IgD-negative memory B cell (primary cell): ENCODE measurements around the gene DIS3L. TPM values are rescaled to one million over a fixed set of nuclear protein-coding genes. Genes with fewer than 3 reads are reported as not detected.
"Not testable (repeated sequence)": the region's sequence is repeated elsewhere in the genome, so short reads cannot be mapped to it uniquely, and the experiment has no call there.

Experiments
- H3K27ac Mint-ChIP-seq, 3 donors: one replicate each; pipeline ENCODE4 v1.8.0; 2020 to 2022; ENCODE audit warnings: mild to moderate bottlenecking in 3 of 3, mixed read lengths in 3 of 3, moderate library complexity in 1 of 3
- H3K27me3 Mint-ChIP-seq: one replicate; pipeline ENCODE4 v1.8.0; 2021; ENCODE audit warnings: mixed read lengths
- H3K36me3 Mint-ChIP-seq: one replicate; pipeline ENCODE4 v1.8.0; 2020; ENCODE audit warnings: mild to moderate bottlenecking, mixed read lengths
- H3K4me1 Mint-ChIP-seq, 3 donors: one replicate each; pipeline ENCODE4 v1.8.0; 2020 to 2022; ENCODE audit warnings: mixed read lengths in 3 of 3, mild to moderate bottlenecking in 1 of 3
- H3K4me3 Mint-ChIP-seq, 4 donors: one replicate each; pipeline ENCODE4 v1.8.0; 2020 to 2022; ENCODE audit warnings: mild to moderate bottlenecking in 4 of 4, mixed read lengths in 4 of 4, moderate library complexity in 3 of 4
- H3K9me3 Mint-ChIP-seq, 3 donors: one replicate each; pipeline ENCODE4 v1.8.0; 2020 to 2021; ENCODE audit warnings: mixed read lengths in 3 of 3, mild to moderate bottlenecking in 1 of 3
- polyA plus RNA-seq: library from polyadenylated mRNA; unstranded; fragments of 300-500 nt; fragmentation: Illumina TruSeq; gene quantifications from one replicate; pipeline ENCODE4 v1.2.3, GENCODE V29; 2021

DIS3L gene
- polyA plus RNA-seq, 1 donor from 2014 or later: 30.2 TPM

DNA sequence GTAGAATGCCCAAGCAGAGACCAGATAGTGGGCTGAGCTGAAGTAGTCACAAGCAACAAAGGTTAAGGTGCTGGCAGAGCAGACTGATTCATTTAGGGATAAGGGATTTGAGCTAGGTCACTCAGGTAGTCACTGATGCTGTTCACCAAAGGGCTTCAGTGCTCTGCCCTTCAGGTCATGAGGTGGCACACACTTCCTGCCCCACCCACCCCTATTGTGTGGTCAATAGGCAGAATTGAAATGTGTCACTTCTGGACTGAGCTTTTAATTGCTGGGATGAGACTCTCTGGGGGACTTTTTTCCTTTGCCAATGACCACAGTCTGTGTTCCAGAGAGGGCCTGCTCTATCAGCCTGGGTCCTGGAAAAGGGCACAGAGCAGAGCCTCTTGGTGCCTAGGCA, 2.9 kb upstream of the DIS3L start:
- Mint-ChIP-seq H3K4me3 (peak overlapping the region in 1 of 4 donors; percentile 41), H3K4me1 (peaks cover 23 to 29% (median 28%) of the 10 kb centered on the region in 3 donors), H3K9me3 (no peaks in the 10 kb centered on the region), H3K36me3 (no peaks in the 10 kb centered on the region), H3K27me3 (no peaks in the 10 kb centered on the region), H3K27ac (peak overlapping the region in 1 of 3 donors; percentile 43)

DNA sequence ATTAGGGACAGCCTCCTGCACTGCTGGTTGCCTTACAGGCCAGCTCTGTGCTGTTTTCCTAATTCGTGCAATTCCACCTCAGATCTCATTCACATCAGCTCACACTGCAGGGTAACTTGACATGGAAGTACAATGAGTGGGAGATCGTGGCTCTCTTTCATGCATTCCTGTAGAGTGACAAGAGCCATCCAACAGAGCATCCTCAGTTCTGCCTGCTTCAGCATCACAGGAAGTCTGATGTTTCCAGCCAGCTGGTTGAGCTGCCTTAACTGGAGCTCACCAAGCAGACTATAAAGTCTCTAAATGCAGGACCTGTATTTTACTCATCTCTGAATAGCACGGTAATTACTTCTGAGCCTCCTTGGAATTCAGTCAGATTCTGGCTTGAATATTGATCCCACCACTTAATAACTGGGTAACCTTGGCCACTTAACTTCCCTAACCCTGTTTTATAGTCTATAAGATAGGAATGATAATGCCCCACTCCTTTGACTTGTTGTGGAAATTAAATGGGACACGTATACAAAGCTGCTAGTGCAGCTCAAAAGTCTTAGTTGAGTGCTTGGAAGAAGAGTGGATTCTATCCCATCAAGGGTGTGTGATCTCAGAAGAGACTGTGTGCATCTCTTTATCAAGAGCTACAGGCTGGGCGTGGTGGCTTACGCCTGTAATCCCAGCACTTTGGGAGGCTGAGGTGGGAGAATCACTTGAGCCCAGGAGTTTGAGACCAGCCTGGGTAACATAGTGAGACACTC, 1.4 kb upstream of the DIS3L start:
- Mint-ChIP-seq H3K9me3 (no peaks in the 10 kb centered on the region), H3K36me3 (no peaks in the 10 kb centered on the region), H3K27me3 (no peaks in the 10 kb centered on the region), H3K4me1 (peaks cover 26 to 37% (median 28%) of the 10 kb centered on the region in 3 donors), H3K4me3 (peak overlapping the region; percentile 81 to 93 (median 89)), H3K27ac (peak overlapping the region; percentile 88 to 94 (median 91))

DNA sequence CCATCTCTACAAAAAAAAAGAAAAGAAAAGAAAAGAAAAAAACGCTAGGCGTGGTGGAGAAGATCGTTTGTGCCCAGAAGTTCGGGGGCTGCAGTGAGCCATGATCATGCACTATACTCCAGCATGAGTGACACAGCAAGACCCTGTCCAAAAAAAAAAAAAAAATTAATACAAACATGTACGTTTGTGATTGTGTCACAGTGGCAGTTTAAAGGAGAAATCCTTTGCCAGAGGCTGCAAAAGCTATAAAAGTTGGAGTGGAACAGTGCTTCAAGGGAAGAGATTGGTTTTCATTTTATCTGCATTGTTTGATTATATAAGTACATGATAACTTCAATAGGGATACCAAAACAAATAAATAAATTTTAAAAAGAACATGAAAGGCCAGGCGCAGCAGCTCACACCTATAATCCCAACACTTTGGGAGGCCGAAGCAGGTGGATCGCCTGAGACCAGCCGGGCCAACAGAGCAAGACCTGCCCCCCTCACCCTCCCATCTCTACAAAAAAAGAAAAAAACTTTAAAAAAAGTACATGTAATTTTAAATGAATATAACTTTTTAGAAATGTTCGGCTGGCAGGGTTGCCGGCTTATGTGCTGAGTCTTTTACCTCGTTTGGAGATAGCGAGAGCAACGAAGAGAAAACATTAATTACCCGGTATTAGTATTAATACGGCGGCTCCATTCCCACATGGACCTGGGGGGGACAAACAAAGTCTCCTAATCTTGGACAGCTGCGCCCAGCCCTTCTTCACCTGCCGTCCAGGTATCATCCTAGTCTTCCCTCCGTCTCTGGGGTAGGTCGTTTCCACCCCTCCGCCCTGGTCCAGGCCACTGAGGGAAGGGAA, 573 bp upstream of the DIS3L start:
- Mint-ChIP-seq H3K36me3 (no peaks in the 10 kb centered on the region), H3K27me3 (no peaks in the 10 kb centered on the region), H3K4me3 (peak overlapping the region; percentile 81 to 93 (median 89)), H3K9me3 (no peaks in the 10 kb centered on the region), H3K4me1 (peaks cover 23 to 34% (median 23%) of the 10 kb centered on the region in 3 donors), H3K27ac (peak overlapping the region; percentile 88 to 94 (median 91))

DNA sequence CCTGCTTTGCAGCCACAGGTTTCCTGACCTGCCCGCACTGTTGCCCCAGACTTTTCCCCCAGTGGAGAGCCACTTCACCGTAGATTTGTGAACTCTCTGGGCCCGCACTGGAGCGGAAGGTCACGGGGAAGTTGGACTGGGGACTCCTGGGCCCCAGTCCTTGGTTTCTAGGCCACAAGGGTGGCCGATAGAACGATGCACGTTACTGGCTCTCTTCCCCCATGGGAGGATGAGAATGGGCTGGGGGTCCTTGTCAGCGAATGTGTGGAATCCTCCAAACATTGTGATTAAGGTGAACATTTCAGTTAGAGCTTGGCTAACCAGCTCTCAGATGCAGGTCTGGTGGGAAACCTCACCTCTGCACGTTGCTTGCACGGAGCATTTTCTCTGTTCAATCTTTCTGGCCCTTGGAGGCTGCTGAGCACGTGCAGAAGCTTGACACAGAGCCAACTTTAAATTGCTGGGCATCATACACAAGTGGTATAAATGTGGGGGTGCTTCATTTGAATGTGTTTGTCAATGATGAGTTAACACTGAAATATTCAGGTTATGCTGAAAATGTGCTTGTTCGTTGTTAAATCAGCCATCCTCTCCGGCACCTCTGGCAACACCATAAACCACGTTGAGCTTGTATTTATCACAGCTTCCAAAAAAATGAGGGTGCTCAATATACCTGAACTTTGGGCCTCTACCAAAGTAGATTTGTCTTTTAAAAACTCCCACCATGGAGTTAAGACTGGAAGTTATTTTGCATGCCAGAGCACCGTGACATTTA, 976 bp downstream of the DIS3L start:
- H3K27ac Mint-ChIP-seq: peak overlapping the region; percentile 86 to 97 (median 92)
- peaks cover 23 to 34% (median 23%) of the 10 kb centered on the region in 3 donors for H3K4me1 Mint-ChIP-seq
- no peaks in the 10 kb centered on the region for H3K9me3 Mint-ChIP-seq
- H3K36me3 Mint-ChIP-seq: no peaks in the 10 kb centered on the region
- no peaks in the 10 kb centered on the region for H3K27me3 Mint-ChIP-seq
- peak overlapping the region; percentile 82 to 96 (median 90) for H3K4me3 Mint-ChIP-seq

DNA sequence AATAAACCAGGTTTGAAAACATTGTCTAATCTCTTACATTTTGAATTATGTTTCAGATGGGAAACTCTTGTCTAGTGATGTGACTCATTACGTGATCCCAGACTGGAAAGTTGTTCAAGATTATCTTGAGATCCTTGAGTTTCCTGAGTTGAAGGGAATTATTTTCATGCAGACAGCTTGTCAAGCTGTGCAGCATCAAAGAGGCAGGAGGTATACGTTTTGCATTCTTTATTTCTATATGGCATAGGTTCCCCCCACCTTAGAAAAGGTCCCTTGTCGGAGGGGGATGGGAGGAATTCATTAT, 1.5 kb downstream of the DIS3L start:
- Mint-ChIP-seq H3K4me3 (peak overlapping the region; percentile 82 to 96 (median 90)), H3K27me3 (no peaks in the 10 kb centered on the region), H3K36me3 (no peaks in the 10 kb centered on the region), H3K27ac (peak overlapping the region; percentile 86 to 97 (median 92)), H3K4me1 (peaks cover 23 to 34% (median 23%) of the 10 kb centered on the region in 3 donors), H3K9me3 (no peaks in the 10 kb centered on the region)

DNA sequence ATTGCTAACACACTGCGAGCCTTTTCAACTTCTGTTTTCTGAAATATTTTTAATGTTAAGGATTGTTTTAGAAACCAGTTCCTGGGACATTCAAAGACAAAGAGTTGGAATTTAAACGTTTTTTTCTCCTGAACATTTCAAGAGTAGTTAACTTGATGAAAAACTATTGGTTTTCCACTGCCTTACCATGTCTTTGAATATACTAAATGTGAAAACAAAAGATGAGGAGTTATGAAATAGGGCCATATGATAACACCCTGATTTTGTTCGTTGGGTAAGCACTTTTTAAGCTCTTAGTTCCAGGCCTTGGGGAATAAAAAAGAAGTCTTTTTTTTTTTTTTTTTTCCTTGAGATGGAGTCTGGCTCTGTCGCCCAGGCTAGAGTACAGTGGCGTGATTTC, 2.8 kb downstream of the DIS3L start:
- no peaks in the 10 kb centered on the region for H3K9me3 Mint-ChIP-seq
- peak overlapping the region in 1 of 4 donors; percentile 40 for H3K4me3 Mint-ChIP-seq
- no peaks in the 10 kb centered on the region for H3K27me3 Mint-ChIP-seq
- H3K36me3 Mint-ChIP-seq: no peaks in the 10 kb centered on the region
- no peak overlapping the region for H3K27ac Mint-ChIP-seq
- peaks cover 18 to 28% (median 21%) of the 10 kb centered on the region in 3 donors for H3K4me1 Mint-ChIP-seq

DNA sequence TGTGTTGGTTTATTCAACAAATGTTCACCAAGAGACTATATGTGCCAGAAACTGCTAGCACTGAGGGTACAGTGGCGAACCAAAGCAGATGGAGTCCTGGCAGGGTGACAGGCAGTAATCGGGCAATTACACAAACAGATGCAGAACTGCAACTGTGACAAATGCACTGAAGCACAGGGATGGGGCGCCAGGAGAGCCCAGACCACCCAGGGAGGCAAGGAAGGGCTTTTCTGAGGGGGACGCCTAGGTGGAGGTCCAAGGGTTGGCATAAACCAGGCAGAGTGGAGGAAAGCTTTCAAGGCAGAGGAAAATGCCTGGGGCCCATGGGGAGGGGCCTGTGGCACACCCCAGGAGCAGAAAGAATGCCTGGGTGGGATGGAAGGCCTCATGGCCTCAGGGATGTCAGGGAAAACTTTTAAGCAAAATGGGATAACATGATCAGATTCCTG, 5.5 kb downstream of the DIS3L start:
- H3K4me1 Mint-ChIP-seq: peaks cover 10 to 18% (median 12%) of the 10 kb centered on the region in 3 donors
- no peak overlapping the region for H3K4me3 Mint-ChIP-seq
- H3K9me3 Mint-ChIP-seq: no peaks in the 10 kb centered on the region
- H3K27ac Mint-ChIP-seq: no peak overlapping the region
- no peaks in the 10 kb centered on the region for H3K36me3 Mint-ChIP-seq
- no peaks in the 10 kb centered on the region for H3K27me3 Mint-ChIP-seq

DNA sequence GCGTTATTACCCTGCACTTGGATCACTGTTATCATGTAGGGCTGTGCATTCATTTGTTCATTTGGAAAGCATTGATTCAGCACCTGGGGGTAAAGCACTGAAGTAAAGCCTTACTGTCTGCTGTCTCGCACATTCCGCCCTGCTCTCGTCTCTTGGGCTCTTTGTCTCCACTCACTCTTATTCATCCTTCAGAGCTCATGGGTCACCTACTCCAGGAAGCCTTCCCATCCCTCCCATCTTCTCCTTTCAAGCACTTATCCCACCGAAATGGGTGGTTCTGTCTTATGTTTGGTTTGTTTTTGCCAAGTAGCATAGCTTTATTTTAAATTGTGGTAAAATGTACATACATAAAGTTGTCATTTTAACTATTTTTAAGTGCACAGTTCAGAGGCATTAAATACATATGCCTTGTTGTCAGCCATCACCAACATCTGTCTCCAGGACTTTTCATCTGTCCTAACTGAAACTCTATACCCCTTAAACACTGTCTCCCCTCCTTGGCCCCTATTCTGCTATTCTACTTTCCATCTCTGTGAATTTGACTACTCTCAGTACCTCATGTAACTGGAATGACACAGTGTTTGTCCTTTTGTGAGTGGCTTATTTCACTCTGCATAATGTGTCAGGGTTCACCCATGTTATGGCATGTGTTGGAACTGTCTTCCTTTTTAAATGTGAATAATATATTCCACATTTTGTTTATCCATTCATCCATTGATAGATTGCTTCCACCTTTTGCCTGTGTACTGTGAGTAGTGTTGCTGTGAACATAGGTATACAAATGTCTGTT, 9.3 kb downstream of the DIS3L start:
- peak overlapping the region in 1 of 3 donors; percentile 40 for H3K27ac Mint-ChIP-seq
- H3K36me3 Mint-ChIP-seq: peaks cover 2% of the 10 kb centered on the region
- no peaks in the 10 kb centered on the region for H3K27me3 Mint-ChIP-seq
- H3K4me1 Mint-ChIP-seq: peaks cover 0 to 5% (median 0%) of the 10 kb centered on the region in 3 donors
- no peaks in the 10 kb centered on the region for H3K9me3 Mint-ChIP-seq
- H3K4me3 Mint-ChIP-seq: peak overlapping the region in 1 of 4 donors; percentile 57

DNA sequence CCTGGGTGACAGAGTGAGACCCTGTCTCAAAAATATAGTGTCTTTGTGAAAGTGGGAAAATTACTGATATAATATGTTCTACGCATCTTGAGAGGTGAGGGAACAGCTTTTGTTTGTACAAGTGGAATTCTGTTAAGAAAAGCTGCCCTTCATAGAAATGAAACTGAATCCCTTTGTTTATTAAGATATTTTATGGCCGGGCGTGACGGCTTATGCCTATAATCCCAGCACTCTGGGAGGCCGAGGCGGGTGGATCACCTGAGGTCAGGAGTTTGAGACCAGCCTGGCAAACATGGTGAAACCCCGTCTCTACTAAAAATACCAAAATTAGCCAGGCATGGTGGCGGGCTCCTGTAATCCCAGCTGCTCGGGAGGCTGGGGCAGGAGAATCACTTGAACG, 11.1 kb downstream of the DIS3L start:
- not testable (repeated sequence) for H3K9me3 Mint-ChIP-seq, H3K4me3 Mint-ChIP-seq, H3K27ac Mint-ChIP-seq, H3K27me3 Mint-ChIP-seq, H3K36me3 Mint-ChIP-seq, H3K4me1 Mint-ChIP-seq

DNA sequence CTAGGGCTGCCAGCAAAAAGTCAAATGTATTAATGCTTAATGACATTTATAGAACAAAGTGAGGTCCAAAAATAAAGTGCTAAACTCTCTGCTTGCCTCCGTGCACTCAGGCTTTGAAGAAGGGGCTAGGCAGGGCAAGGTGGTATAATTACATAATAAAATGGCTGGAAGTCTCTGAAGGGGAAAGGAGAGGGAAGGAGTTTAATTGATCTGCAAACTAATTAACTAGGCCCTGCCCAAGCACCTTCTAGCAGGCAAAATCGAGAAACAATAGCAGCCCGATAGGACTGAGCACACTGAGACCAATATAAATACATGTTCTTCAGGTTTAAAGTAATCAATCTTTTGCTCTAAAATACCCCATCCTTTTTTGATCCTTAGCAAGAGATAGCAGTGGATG, 13.0 kb downstream of the DIS3L start:
- H3K4me1 Mint-ChIP-seq: peaks cover 0 to 5% (median 0%) of the 10 kb centered on the region in 3 donors
- H3K27ac Mint-ChIP-seq: no peak overlapping the region
- no peak overlapping the region for H3K4me3 Mint-ChIP-seq
- no peaks in the 10 kb centered on the region for H3K9me3 Mint-ChIP-seq
- H3K36me3 Mint-ChIP-seq: peaks cover 2% of the 10 kb centered on the region
- H3K27me3 Mint-ChIP-seq: no peaks in the 10 kb centered on the region

DNA sequence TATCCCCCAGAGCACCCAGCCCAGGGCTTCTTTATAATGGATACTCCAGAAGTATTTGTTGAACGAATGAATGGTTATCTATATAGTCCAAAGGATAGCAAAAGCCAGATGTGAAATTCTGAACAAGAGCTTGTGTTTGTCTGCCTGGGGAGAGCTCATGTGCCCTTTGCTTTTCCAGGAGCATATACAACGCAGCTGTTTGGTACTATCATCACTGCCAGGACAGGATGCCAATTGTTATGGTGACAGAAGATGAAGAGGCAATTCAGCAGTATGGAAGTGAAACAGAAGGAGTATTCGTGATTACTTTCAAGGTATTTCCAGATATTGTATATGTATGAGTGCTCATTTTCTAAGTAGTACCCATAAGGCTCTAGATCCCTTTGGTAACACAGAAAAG, 15.2 kb downstream of the DIS3L start:
- Mint-ChIP-seq H3K4me1 (peaks cover 0 to under 1% (median 0%) of the 10 kb centered on the region in 3 donors), H3K4me3 (no peak overlapping the region), H3K36me3 (peaks cover 2% of the 10 kb centered on the region), H3K27me3 (no peaks in the 10 kb centered on the region), H3K9me3 (no peaks in the 10 kb centered on the region), H3K27ac (no peak overlapping the region)

DNA sequence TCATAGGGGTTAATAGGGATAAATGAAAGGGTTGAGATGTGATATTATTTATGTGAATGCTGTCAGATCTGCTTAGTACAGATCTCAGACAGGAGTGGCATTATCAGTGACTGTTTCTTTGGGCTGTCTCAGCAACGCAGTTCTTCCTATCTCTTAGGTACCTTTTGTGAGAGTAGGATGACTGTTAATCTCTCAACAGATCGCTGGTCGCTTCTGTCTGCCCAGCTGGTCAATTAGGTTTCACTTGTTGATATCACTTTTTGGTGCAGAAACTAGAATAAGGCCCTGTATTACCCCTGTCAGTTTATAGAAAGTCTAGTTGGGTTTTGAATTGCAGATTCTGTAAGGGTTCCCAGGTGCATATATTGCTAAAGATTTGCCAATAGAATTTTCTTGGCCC, 16.5 kb downstream of the DIS3L start:
- H3K9me3 Mint-ChIP-seq: no peaks in the 10 kb centered on the region
- H3K36me3 Mint-ChIP-seq: peaks cover 2% of the 10 kb centered on the region
- H3K27ac Mint-ChIP-seq: no peak overlapping the region
- no peaks in the 10 kb centered on the region for H3K4me1 Mint-ChIP-seq
- H3K4me3 Mint-ChIP-seq: no peak overlapping the region
- no peaks in the 10 kb centered on the region for H3K27me3 Mint-ChIP-seq

DNA sequence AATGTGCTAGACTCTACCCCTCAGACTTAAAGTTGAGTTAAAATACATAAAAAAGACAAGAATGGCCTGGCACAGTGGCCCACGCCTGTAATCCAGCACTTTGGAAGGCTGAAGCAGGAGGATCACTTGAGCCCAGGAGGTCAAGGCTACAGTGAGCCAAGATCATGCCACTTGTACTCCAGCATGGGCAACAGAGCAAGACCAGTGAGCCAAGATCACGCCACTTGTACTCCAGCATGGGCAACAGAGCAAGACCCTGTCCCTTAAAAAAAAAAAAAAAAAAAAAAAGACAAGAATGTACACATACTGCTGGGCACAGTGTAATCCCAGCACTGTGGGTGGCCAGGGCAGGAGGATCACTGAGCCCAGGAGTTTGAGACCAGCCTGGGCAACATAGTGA, 17.4 kb downstream of the DIS3L start:
- H3K4me3 Mint-ChIP-seq: no peak overlapping the region
- H3K27ac Mint-ChIP-seq: no peak overlapping the region
- no peaks in the 10 kb centered on the region for H3K4me1 Mint-ChIP-seq
- peaks cover 2% of the 10 kb centered on the region for H3K36me3 Mint-ChIP-seq
- H3K27me3 Mint-ChIP-seq: no peaks in the 10 kb centered on the region
- no peaks in the 10 kb centered on the region for H3K9me3 Mint-ChIP-seq

DNA sequence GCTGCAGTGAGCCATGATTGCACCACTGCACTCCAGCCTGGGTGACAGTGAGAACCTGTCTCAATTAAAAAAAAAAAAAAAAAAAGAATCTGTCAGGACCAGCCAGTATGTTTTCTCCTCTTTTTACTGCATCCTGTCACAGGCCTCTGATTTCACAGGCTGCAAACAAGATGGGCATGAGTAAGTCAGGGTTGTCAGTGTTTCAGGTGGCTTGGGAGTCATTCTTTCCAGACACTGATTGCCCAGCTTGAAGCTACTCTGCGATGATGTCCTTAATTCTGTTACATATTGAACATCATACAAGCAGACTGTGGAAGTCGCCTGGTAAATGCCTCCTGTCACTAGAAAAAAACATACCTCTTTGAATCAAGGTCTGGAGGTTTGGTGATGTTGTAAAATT, 18.8 kb downstream of the DIS3L start:
- Mint-ChIP-seq H3K4me1 (peaks cover 0 to 4% (median 0%) of the 10 kb centered on the region in 3 donors), H3K27ac (no peak overlapping the region), H3K9me3 (no peaks in the 10 kb centered on the region), H3K36me3 (peaks cover 5% of the 10 kb centered on the region), H3K4me3 (no peak overlapping the region), H3K27me3 (no peaks in the 10 kb centered on the region)
